Central memory CD4-positive, alpha-beta T cell (primary cell): ENCODE data around the gene ZNF407.
A peak's percentile ranks its signal among the peaks of the same experiment; 100 is the strongest.

Source experiments
- DNase-seq: peaks from one replicate; pipeline ENCODE4 v3.0.0; 2022

ZNF407 gene

GRCh38 chr18:75063196-75063595 is 465.5 kb downstream of the ZNF407 start:
- DNase-seq = no peak

- DNase-seq = no peak
These were observed 466.2 kb downstream of the ZNF407 start for GRCh38 chr18:75063615-75064512.

- no peak for DNase-seq
These were observed 466.8 kb downstream of the ZNF407 start for GRCh38 chr18:75064513-75064905.

- no peak for DNase-seq
These were observed 467.8 kb downstream of the ZNF407 start for GRCh38 chr18:75065251-75066000.

GRCh38 chr18:75066021-75066880 is 468.6 kb downstream of the ZNF407 start:
- no peak for DNase-seq

- no peak for DNase-seq
These were observed 469.3 kb downstream of the ZNF407 start for GRCh38 chr18:75066936-75067335.

- no peak for DNase-seq
These were observed 470.5 kb downstream of the ZNF407 start for GRCh38 chr18:75067996-75068645.

GRCh38 chr18:75068682-75069435 is 471.2 kb downstream of the ZNF407 start:
- no peak for DNase-seq

GRCh38 chr18:75070235-75070624 is 472.6 kb downstream of the ZNF407 start:
- DNase-seq = no peak

GRCh38 chr18:75070625-75071483 is 473.2 kb downstream of the ZNF407 start:
- peak; percentile 73 for DNase-seq

GRCh38 chr18:75071484-75071785 is 473.8 kb downstream of the ZNF407 start:
- no peak for DNase-seq

GRCh38 chr18:75071866-75072671 is 474.4 kb downstream of the ZNF407 start:
- no peak for DNase-seq

GRCh38 chr18:75072672-75073371 is 475.2 kb downstream of the ZNF407 start:
- no peak for DNase-seq

- no peak for DNase-seq
These were observed 476.0 kb downstream of the ZNF407 start for GRCh38 chr18:75073654-75074053.

- no peak for DNase-seq
These were observed 476.7 kb downstream of the ZNF407 start for GRCh38 chr18:75074196-75075015.

GRCh38 chr18:75075016-75075305 is 477.3 kb downstream of the ZNF407 start:
- no peak for DNase-seq

- DNase-seq = no peak
These were observed 477.8 kb downstream of the ZNF407 start for GRCh38 chr18:75075429-75075841.

- no peak for DNase-seq
These were observed 478.6 kb downstream of the ZNF407 start for GRCh38 chr18:75076286-75076685.

- DNase-seq = no peak
These were observed 483.8 kb downstream of the ZNF407 start for GRCh38 chr18:75081486-75081885.
